ENCODE measurements around the gene SMLR1.

Gene SMLR1

GRCh38 chr6:130852844-130853554, 25.8 kb downstream of the SMLR1 start:
- no peak overlapping the region for H3K9ac ChIP-seq
- H3K79me2 ChIP-seq, result no peaks in the 10 kb centered on the region
- H3K27ac ChIP-seq, result no peak overlapping the region
- H3K4me2 ChIP-seq (ENCODE audit: low read length), result no peak overlapping the region
- no peak for TF ChIP-seq CTCF (IDR thresholded peaks at IDR 0.05)
- H3K4me1 ChIP-seq, result no peaks in the 10 kb centered on the region
- H3K9me3 ChIP-seq (ENCODE audit: control insufficient read depth, low read length), result no peaks in the 10 kb centered on the region
- H3K4me3 ChIP-seq (ENCODE audit: low read depth, low read length), result no peak overlapping the region
- H2AFZ ChIP-seq, result no peak overlapping the region
- no peaks in the 10 kb centered on the region for H3K27me3 ChIP-seq (ENCODE audit: control insufficient read depth, insufficient read depth, low read length)
- H3K36me3 ChIP-seq (ENCODE audit: control insufficient read depth, insufficient read depth, low read length), result no peaks in the 10 kb centered on the region

DNA sequence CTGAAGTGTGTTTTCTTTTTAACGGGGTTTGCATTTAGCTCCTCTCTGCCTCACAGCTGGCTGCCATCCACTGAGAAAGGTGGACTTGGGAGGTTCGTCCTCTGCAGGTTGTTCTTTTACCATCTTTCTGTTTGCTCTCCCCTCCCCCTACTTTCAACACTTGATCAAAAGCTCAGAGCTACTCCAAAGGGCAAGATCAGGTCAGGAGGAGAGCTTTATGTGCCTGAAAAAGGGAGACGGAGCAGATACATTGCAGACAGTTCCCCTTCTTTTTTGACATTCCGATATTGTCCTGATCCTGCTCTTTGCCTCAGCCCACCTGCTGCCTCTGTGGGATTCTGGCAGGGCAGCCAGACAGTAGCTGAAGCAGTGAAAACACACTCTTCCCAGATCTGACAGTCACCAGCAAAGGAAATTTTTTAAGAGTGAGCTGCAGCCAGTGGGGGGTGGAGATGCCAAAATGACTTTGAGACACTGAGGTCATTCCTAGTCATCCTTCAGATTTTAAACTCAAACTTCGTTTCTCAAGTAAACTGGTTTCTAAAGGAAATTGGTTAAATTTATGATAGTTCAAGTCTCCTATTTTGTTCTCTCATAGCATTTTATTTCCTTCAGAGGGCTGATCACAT, 26.5 kb downstream of the SMLR1 start:
- TF ChIP-seq CTCF (IDR thresholded peaks at IDR 0.05), result no peak
- H3K9ac ChIP-seq, result no peak overlapping the region
- H3K27ac ChIP-seq, result no peak overlapping the region
- H3K4me3 ChIP-seq (ENCODE audit: low read depth, low read length), result no peak overlapping the region
- no peak overlapping the region for H2AFZ ChIP-seq
- no peaks in the 10 kb centered on the region for H3K9me3 ChIP-seq (ENCODE audit: control insufficient read depth, low read length)
- no peaks in the 10 kb centered on the region for H3K79me2 ChIP-seq
- no peaks in the 10 kb centered on the region for H3K36me3 ChIP-seq (ENCODE audit: control insufficient read depth, insufficient read depth, low read length)
- no peaks in the 10 kb centered on the region for H3K27me3 ChIP-seq (ENCODE audit: control insufficient read depth, insufficient read depth, low read length)
- H3K4me2 ChIP-seq (ENCODE audit: low read length), result no peak overlapping the region
- H3K4me1 ChIP-seq, result no peaks in the 10 kb centered on the region

- no peak overlapping the region for H3K4me3 ChIP-seq (ENCODE audit: low read depth, low read length)
- no peak overlapping the region for H3K27ac ChIP-seq
- H3K9me3 ChIP-seq (ENCODE audit: control insufficient read depth, low read length), result no peaks in the 10 kb centered on the region
- no peak overlapping the region for H3K4me2 ChIP-seq (ENCODE audit: low read length)
- H3K4me1 ChIP-seq, result no peaks in the 10 kb centered on the region
- H2AFZ ChIP-seq, result no peak overlapping the region
- H3K27me3 ChIP-seq (ENCODE audit: control insufficient read depth, insufficient read depth, low read length), result no peaks in the 10 kb centered on the region
- no peaks in the 10 kb centered on the region for H3K79me2 ChIP-seq
- no peak overlapping the region for H3K9ac ChIP-seq
- TF ChIP-seq CTCF (IDR thresholded peaks at IDR 0.05), result no peak
- no peaks in the 10 kb centered on the region for H3K36me3 ChIP-seq (ENCODE audit: control insufficient read depth, insufficient read depth, low read length)
These were observed 30.8 kb downstream of the SMLR1 start for GRCh38 chr6:130858054-130858453.

- H3K27me3 ChIP-seq (ENCODE audit: control insufficient read depth, insufficient read depth, low read length), result no peaks in the 10 kb centered on the region
- H3K4me3 ChIP-seq (ENCODE audit: low read depth, low read length), result no peak overlapping the region
- no peak for TF ChIP-seq CTCF (IDR thresholded peaks at IDR 0.05)
- no peak overlapping the region for H2AFZ ChIP-seq
- no peak overlapping the region for H3K27ac ChIP-seq
- H3K4me1 ChIP-seq, result no peaks in the 10 kb centered on the region
- H3K4me2 ChIP-seq (ENCODE audit: low read length), result no peak overlapping the region
- no peak overlapping the region for H3K9ac ChIP-seq
- no peaks in the 10 kb centered on the region for H3K36me3 ChIP-seq (ENCODE audit: control insufficient read depth, insufficient read depth, low read length)
- no peaks in the 10 kb centered on the region for H3K79me2 ChIP-seq
- no peaks in the 10 kb centered on the region for H3K9me3 ChIP-seq (ENCODE audit: control insufficient read depth, low read length)
These were observed 31.4 kb downstream of the SMLR1 start for GRCh38 chr6:130858498-130859160.
